GM12801 (cell line): ENCODE data around the gene ARL4A.

Experiments
- CTCF ChIP-seq: IDR thresholded peaks from one replicate; pipeline ENCODE4 v1.5.1; 2011; ENCODE audit warnings: control low read depth; ENCODE audit not compliant: insufficient read length; ENCODE audit errors: extremely low read depth

ARL4A gene

GRCh38 chr7:12703881-12704280 lies 16.4 kb downstream of the ARL4A start:
- TF ChIP-seq CTCF = no peak

DNA sequence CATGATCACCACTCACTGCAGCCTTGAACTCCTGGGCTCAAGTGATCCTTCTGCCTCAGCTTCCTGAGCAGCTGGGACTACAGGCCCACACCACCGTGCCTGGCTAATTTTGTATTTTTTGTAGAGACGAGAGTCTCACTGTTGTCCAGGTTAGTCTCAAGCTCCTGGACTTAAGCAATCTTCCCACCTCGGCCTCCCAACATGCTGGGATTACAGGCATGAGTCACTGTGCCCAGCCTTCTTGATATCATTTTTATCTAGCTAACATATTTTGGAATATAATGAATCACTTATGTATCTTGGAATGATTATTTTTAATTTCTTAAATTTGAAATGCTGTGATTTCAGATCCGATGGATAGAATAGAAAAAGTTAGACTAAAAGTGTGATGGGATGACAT lies 18.4 kb downstream of the ARL4A start:
- no peak for TF ChIP-seq CTCF

DNA sequence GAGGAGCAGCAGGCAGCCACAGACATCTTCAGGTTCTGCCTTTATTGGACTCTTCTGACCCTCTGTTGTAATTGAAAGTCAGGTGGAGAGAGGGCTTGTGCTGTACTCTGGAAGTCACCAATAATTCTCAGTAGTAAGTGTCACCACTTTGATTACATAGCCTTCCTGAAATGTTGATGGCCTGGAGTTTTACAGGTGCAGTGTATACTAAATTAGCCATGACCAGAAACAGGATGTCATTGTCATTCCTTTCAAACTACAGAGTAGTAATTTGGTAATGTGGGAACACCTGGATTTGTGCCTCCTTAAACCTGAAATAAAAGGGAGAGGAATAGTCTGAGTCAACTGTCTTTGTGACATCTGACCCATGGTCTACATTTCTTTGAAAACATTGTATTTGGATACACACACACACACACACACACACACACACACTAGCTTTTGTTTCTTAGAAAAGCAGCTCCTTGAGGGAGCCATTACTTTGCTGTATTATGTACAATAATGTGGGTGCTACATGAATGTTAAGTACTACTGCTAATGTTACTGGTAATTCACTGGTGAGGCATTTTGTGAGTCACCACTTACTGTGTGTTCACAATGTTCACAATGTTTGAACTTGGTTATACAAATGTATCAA lies 19.6 kb downstream of the ARL4A start:
- no peak for TF ChIP-seq CTCF

DNA sequence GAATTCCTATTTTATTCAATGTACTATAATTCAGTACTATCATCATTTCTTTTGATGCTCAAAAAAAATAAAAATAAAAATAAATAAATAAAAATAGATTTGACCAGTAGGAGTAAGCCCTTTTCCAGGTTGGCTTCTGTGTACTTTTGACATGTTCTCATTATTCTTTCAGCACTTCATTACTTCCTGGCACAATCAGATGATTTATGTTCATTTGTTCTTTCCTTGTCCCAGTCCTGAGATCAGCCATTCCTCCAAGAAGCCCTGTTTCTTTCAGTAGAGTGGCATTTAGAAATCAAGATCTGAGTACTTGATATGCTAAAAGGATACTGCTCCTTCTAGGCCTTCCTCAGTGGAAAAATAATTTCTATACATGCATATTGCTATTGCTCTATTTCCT lies 20.9 kb downstream of the ARL4A start:
- TF ChIP-seq CTCF = no peak

DNA sequence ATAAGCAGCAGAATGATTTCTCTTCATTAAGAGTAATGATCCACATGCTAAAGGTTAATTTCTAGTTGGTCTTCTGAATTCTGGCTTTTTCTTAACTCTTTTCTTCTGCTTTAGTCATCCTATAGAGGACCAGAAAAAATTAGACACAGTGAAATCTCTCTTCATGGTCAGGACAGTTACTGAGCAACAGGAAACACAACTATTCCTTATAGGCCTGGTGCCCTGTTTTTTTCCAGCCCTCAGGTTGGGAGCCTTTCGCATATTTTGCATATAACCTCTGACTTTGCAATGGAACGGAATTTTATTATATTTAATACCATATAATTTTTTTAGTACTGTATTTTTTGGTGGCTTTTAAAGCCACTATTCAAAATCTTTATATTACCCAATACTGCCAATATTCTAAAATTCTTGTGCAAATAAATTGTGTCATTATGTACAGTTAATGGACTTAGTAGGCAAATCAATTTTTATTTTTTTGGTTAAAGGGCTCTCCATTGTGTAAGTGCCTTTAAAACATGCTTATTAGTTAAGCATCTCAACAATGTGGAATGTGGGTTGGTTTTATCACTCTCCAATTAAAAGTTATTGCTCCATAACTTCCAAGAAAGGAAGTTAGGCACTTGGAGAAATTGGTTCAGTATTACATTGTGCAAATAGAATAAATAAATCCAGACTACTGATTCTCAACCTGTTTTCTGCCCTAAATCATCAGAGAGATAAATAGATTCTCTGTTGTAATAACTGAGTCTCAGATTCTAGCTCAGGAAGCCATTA lies 22.5 kb downstream of the ARL4A start:
- TF ChIP-seq CTCF = no peak

- TF ChIP-seq CTCF = no peak
Measured at GRCh38 chr7:12711124-12711523, 23.7 kb downstream of the ARL4A start.

- no peak for TF ChIP-seq CTCF
Measured at GRCh38 chr7:12712236-12712635, 24.8 kb downstream of the ARL4A start.
